Stimulated activated CD8-positive, alpha-beta memory T cell treated with anti-CD3 and anti-CD28 coated beads, Interleukin-4, amount 100 ng/mL, for 4 hours (primary cell): Measurements from ENCODE around the gene CD6.

ENCODE experiments used
- DNase-seq, 2 donors: peaks; one replicate each; pipeline ENCODE4 v3.0.0-alpha.2; 2020; ENCODE audit warnings: low read depth in 2 of 2, low spot score in 1 of 2

The CD6 gene

GRCh38 chr11:60935676-60936442, 35.6 kb upstream of the CD6 start:
- no peak for DNase-seq

- DNase-seq: no peak
Measured at GRCh38 chr11:60936467-60937143, 34.9 kb upstream of the CD6 start.

- DNase-seq: no peak
Measured at GRCh38 chr11:60937144-60937527, 34.3 kb upstream of the CD6 start.

- no peak for DNase-seq
Measured at GRCh38 chr11:60937811-60938210, 33.7 kb upstream of the CD6 start.

GRCh38 chr11:60938500-60938899, 33.0 kb upstream of the CD6 start:
- no peak for DNase-seq

GRCh38 chr11:60939301-60939700, 32.2 kb upstream of the CD6 start:
- DNase-seq: no peak

GRCh38 chr11:60939855-60940254, 31.6 kb upstream of the CD6 start:
- no peak for DNase-seq

GRCh38 chr11:60941371-60942119, 29.9 kb upstream of the CD6 start:
- no peak for DNase-seq

- no peak for DNase-seq
Measured at GRCh38 chr11:60942219-60942618, 29.3 kb upstream of the CD6 start.

- no peak for DNase-seq
Measured at GRCh38 chr11:60942970-60943565, 28.4 kb upstream of the CD6 start.

- no peak for DNase-seq
Measured at GRCh38 chr11:60944490-60945294, 26.8 kb upstream of the CD6 start.

GRCh38 chr11:60945295-60945667, 26.2 kb upstream of the CD6 start:
- DNase-seq: no peak

- DNase-seq: no peak
Measured at GRCh38 chr11:60946601-60947264, 24.7 kb upstream of the CD6 start.

GRCh38 chr11:60947700-60948099, 23.8 kb upstream of the CD6 start:
- DNase-seq: no peak

- no peak for DNase-seq
Measured at GRCh38 chr11:60948250-60948649, 23.2 kb upstream of the CD6 start.

GRCh38 chr11:60950024-60950423, 21.5 kb upstream of the CD6 start:
- no peak for DNase-seq

- DNase-seq: no peak
Measured at GRCh38 chr11:60950933-60951605, 20.4 kb upstream of the CD6 start.

- DNase-seq: no peak
Measured at GRCh38 chr11:60951606-60951903, 19.9 kb upstream of the CD6 start.

GRCh38 chr11:60951904-60952741, 19.4 kb upstream of the CD6 start, which contains the start of gene SLC15A3:
Gene SLC15A3 (minus strand): TSS chr11:60952176. CDS start chr11:60951551, 625 bp downstream.
- DNase-seq: no peak
